Trophoblast cell (in vitro differentiated cells and primary cell): ENCODE measurements around the gene CADM1.

ENCODE experiments used
- DNase-seq, 2 donors: peaks; one replicate each; pipeline ENCODE4 v3.0.0-alpha.2; 2016
- H2AFZ ChIP-seq: 2 replicates; pipeline ENCODE4 v1.6.1; 2013; ENCODE audit warnings: low read length, moderate library complexity, mild to moderate bottlenecking; ENCODE audit not compliant: insufficient read depth, poor library complexity
- H2AK5ac ChIP-seq: 2 replicates; pipeline ENCODE4 v1.6.1; 2013; ENCODE audit warnings: mild to moderate bottlenecking, low read length
- H2BK120ac ChIP-seq: 2 replicates; pipeline ENCODE4 v1.6.1; 2013; ENCODE audit warnings: low read length, mild to moderate bottlenecking, moderate library complexity; ENCODE audit not compliant: insufficient read depth, poor library complexity
- H2BK12ac ChIP-seq: 2 replicates; pipeline ENCODE4 v1.6.1; 2013; ENCODE audit warnings: mild to moderate bottlenecking, low read length, moderate library complexity
- H2BK5ac ChIP-seq: 2 replicates; pipeline ENCODE4 v1.6.1; 2013; ENCODE audit warnings: low read length, low read depth, moderate library complexity, mild to moderate bottlenecking; ENCODE audit not compliant: poor library complexity
- H3K14ac ChIP-seq: 2 replicates; pipeline ENCODE4 v1.6.1; 2013; ENCODE audit warnings: mild to moderate bottlenecking, low read length
- H3K18ac ChIP-seq: 2 replicates; pipeline ENCODE4 v1.6.1; 2013; ENCODE audit warnings: mild to moderate bottlenecking, low read length
- H3K23ac ChIP-seq: 2 replicates; pipeline ENCODE4 v1.6.1; 2013; ENCODE audit warnings: low read length
- H3K27ac ChIP-seq: 2 replicates; pipeline ENCODE4 v1.5.1; 2013; ENCODE audit warnings: low read depth, mild to moderate bottlenecking, inconsistent platforms, low read length, moderate library complexity
- H3K27me3 ChIP-seq: 2 replicates; pipeline ENCODE4 v1.6.1; 2013; ENCODE audit warnings: inconsistent platforms, mild to moderate bottlenecking, low read length, moderate library complexity; ENCODE audit not compliant: insufficient read depth
- H3K36me3 ChIP-seq, 2 experiments: 1 replicate in 1 of 2; 2 replicates in 1 of 2; pipeline ENCODE4 v1.6.1; 2013; ENCODE audit warnings: low read length in 2 of 2, mild to moderate bottlenecking in 2 of 2, moderate library complexity in 1 of 2; ENCODE audit not compliant: insufficient read depth in 2 of 2, control insufficient read depth in 1 of 2
- H3K4ac ChIP-seq: 2 replicates; pipeline ENCODE4 v1.6.1; 2013; ENCODE audit warnings: low read depth, mild to moderate bottlenecking, low read length, moderate library complexity
- H3K4me1 ChIP-seq, 2 experiments: 1 replicate in 1 of 2; 2 replicates in 1 of 2; pipeline ENCODE4 v1.6.1; 2013; ENCODE audit warnings: low read length in 2 of 2, mild to moderate bottlenecking in 2 of 2, moderate library complexity in 1 of 2; ENCODE audit not compliant: insufficient read depth in 2 of 2, control insufficient read depth in 1 of 2
- H3K4me2 ChIP-seq: 2 replicates; pipeline ENCODE4 v1.6.1; 2013; ENCODE audit warnings: inconsistent platforms, mild to moderate bottlenecking, low read length, moderate library complexity
- H3K4me3 ChIP-seq: 2 replicates; pipeline ENCODE4 v1.5.1; 2013; ENCODE audit warnings: mild to moderate bottlenecking, low read depth, low read length, inconsistent platforms
- H3K79me1 ChIP-seq: one replicate; pipeline ENCODE4 v1.6.1; 2013; ENCODE audit warnings: low read length
- H3K79me2 ChIP-seq: 2 replicates; pipeline ENCODE4 v1.6.1; 2013; ENCODE audit warnings: low read length, mild to moderate bottlenecking; ENCODE audit not compliant: control insufficient read depth, insufficient read depth, poor library complexity
- H3K9ac ChIP-seq: 2 replicates; pipeline ENCODE4 v1.6.1; 2013; ENCODE audit warnings: mild to moderate bottlenecking, low read length
- H3K9me3 ChIP-seq: 2 replicates; pipeline ENCODE4 v1.6.1; 2013; ENCODE audit warnings: low read depth, mild to moderate bottlenecking, control low read depth, inconsistent platforms, low read length; ENCODE audit not compliant: insufficient read depth
- H4K12ac ChIP-seq: 2 replicates; pipeline ENCODE4 v1.6.1; 2013; ENCODE audit warnings: low read depth, mild to moderate bottlenecking, low read length, moderate library complexity
- H4K8ac ChIP-seq: 2 replicates; pipeline ENCODE4 v1.6.1; 2013; ENCODE audit warnings: low read depth, mild to moderate bottlenecking, low read length, moderate library complexity
- H4K91ac ChIP-seq: one replicate; pipeline ENCODE4 v1.6.1; 2013; ENCODE audit warnings: low read depth, mild to moderate bottlenecking, low read length, moderate library complexity
- WGBS: extraction: QIAGEN DNeasy Blood & Tissue Kit; methylation state at CpG from one replicate; pipeline ENCODE4 v1.1.7; 2013; ENCODE audit warnings: missing lambda C conversion rate; ENCODE audit not compliant: insufficient read length, insufficient coverage; ENCODE audit errors: extremely low coverage; 5-methylcytosine and 5-hydroxymethylcytosine counted together

CADM1 gene

GRCh38 chr11:115379528-115379927, 124.7 kb downstream of the CADM1 start:
- DNase-seq: no peak
- no peak overlapping the region for H4K8ac ChIP-seq
- no peak overlapping the region for H2AK5ac ChIP-seq
- H2BK120ac ChIP-seq: no peak overlapping the region
- no peak overlapping the region for H2BK12ac ChIP-seq
- H2BK5ac ChIP-seq: no peak overlapping the region
- no peaks in the 10 kb centered on the region for H3K4me1 ChIP-seq
- H3K36me3 ChIP-seq: no peaks in the 10 kb centered on the region
- no peak overlapping the region for H3K9ac ChIP-seq
- no peak overlapping the region for H3K18ac ChIP-seq
- H3K4ac ChIP-seq: no peak overlapping the region
- no peaks in the 10 kb centered on the region for H3K79me1 ChIP-seq
- H3K4me3 ChIP-seq: no peak overlapping the region
- no peak overlapping the region for H2AFZ ChIP-seq
- H3K4me2 ChIP-seq: no peak overlapping the region
- no peak overlapping the region for H4K91ac ChIP-seq
- no peaks in the 10 kb centered on the region for H3K9me3 ChIP-seq
- H3K14ac ChIP-seq: no peak overlapping the region
- no peaks in the 10 kb centered on the region for H3K27me3 ChIP-seq
- WGBS: no CpG with 5 or more reads among the region's 1 CpG
- no peaks in the 10 kb centered on the region for H3K79me2 ChIP-seq
- no peak overlapping the region for H3K23ac ChIP-seq
- H4K12ac ChIP-seq: no peak overlapping the region
- H3K27ac ChIP-seq: no peak overlapping the region

GRCh38 chr11:115378557-115378956, 125.7 kb downstream of the CADM1 start:
- H3K79me2 ChIP-seq: no peaks in the 10 kb centered on the region
- H3K36me3 ChIP-seq: no peaks in the 10 kb centered on the region
- H4K12ac ChIP-seq: no peak overlapping the region
- no peak overlapping the region for H4K91ac ChIP-seq
- H3K4me3 ChIP-seq: no peak overlapping the region
- H2BK120ac ChIP-seq: no peak overlapping the region
- no peak overlapping the region for H2BK5ac ChIP-seq
- H3K27me3 ChIP-seq: no peaks in the 10 kb centered on the region
- H3K9ac ChIP-seq: no peak overlapping the region
- no peak overlapping the region for H3K27ac ChIP-seq
- no peaks in the 10 kb centered on the region for H3K4me1 ChIP-seq
- no peak overlapping the region for H3K4ac ChIP-seq
- no peak overlapping the region for H2AFZ ChIP-seq
- no CpG with 5 or more reads among the region's 4 CpGs for WGBS
- H3K23ac ChIP-seq: no peak overlapping the region
- H2BK12ac ChIP-seq: no peak overlapping the region
- no peak overlapping the region for H3K14ac ChIP-seq
- H4K8ac ChIP-seq: no peak overlapping the region
- no peak overlapping the region for H3K18ac ChIP-seq
- DNase-seq: no peak
- no peaks in the 10 kb centered on the region for H3K79me1 ChIP-seq
- no peak overlapping the region for H3K4me2 ChIP-seq
- no peak overlapping the region for H2AK5ac ChIP-seq
- no peaks in the 10 kb centered on the region for H3K9me3 ChIP-seq

- H3K36me3 ChIP-seq: no peaks in the 10 kb centered on the region
- H2BK120ac ChIP-seq: no peak overlapping the region
- H4K12ac ChIP-seq: no peak overlapping the region
- H3K27me3 ChIP-seq: no peaks in the 10 kb centered on the region
- DNase-seq: no peak
- H2AFZ ChIP-seq: no peak overlapping the region
- H3K9ac ChIP-seq: no peak overlapping the region
- H3K4me1 ChIP-seq: no peaks in the 10 kb centered on the region
- H3K23ac ChIP-seq: no peak overlapping the region
- no peak overlapping the region for H3K14ac ChIP-seq
- no peak overlapping the region for H3K27ac ChIP-seq
- H2BK12ac ChIP-seq: no peak overlapping the region
- no peak overlapping the region for H3K4ac ChIP-seq
- H3K9me3 ChIP-seq: no peaks in the 10 kb centered on the region
- H3K79me1 ChIP-seq: no peaks in the 10 kb centered on the region
- H3K4me3 ChIP-seq: no peak overlapping the region
- no peak overlapping the region for H4K91ac ChIP-seq
- no peak overlapping the region for H3K18ac ChIP-seq
- no peaks in the 10 kb centered on the region for H3K79me2 ChIP-seq
- WGBS: no CpG with 5 or more reads among the region's 4 CpGs
- H4K8ac ChIP-seq: no peak overlapping the region
- no peak overlapping the region for H2AK5ac ChIP-seq
- no peak overlapping the region for H2BK5ac ChIP-seq
- no peak overlapping the region for H3K4me2 ChIP-seq
Observed at GRCh38 chr11:115377882-115378296, 126.3 kb downstream of the CADM1 start.

GRCh38 chr11:115368616-115369015, 135.6 kb downstream of the CADM1 start:
- Histone ChIP-seq H4K12ac (no peak overlapping the region), H2BK120ac (no peak overlapping the region), H3K79me2 (no peaks in the 10 kb centered on the region), H2AK5ac (no peak overlapping the region), H3K4me3 (no peak overlapping the region), H4K8ac (no peak overlapping the region), H4K91ac (no peak overlapping the region), H3K9ac (no peak overlapping the region), H3K18ac (no peak overlapping the region), H3K9me3 (no peaks in the 10 kb centered on the region), H2BK5ac (no peak overlapping the region), H3K27ac (no peak overlapping the region), H3K4ac (no peak overlapping the region), H2BK12ac (no peak overlapping the region), H3K4me1 (no peaks in the 10 kb centered on the region), H3K36me3 (peaks cover 0 to 1% of the 10 kb centered on the region in 2 experiments), H3K79me1 (no peaks in the 10 kb centered on the region), H2AFZ (no peak overlapping the region), H3K27me3 (no peaks in the 10 kb centered on the region), H3K14ac (no peak overlapping the region), H3K4me2 (no peak overlapping the region), H3K23ac (no peak overlapping the region)
- DNase-seq: no peak
